Measurements from ENCODE around the gene AGXT2.

AGXT2 gene, protein sequence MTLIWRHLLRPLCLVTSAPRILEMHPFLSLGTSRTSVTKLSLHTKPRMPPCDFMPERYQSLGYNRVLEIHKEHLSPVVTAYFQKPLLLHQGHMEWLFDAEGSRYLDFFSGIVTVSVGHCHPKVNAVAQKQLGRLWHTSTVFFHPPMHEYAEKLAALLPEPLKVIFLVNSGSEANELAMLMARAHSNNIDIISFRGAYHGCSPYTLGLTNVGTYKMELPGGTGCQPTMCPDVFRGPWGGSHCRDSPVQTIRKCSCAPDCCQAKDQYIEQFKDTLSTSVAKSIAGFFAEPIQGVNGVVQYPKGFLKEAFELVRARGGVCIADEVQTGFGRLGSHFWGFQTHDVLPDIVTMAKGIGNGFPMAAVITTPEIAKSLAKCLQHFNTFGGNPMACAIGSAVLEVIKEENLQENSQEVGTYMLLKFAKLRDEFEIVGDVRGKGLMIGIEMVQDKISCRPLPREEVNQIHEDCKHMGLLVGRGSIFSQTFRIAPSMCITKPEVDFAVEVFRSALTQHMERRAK

GRCh38 chr5:35047785-35048404 is at the start of gene AGXT2:
Gene AGXT2 (minus strand): TSS chr5:35047949. CDS start chr5:35047892, 57 bp downstream.
- no peak for DNase-seq

- DNase-seq, result no peak
Observed at GRCh38 chr5:35096932-35097331, 49.2 kb upstream of the AGXT2 start.

DNA sequence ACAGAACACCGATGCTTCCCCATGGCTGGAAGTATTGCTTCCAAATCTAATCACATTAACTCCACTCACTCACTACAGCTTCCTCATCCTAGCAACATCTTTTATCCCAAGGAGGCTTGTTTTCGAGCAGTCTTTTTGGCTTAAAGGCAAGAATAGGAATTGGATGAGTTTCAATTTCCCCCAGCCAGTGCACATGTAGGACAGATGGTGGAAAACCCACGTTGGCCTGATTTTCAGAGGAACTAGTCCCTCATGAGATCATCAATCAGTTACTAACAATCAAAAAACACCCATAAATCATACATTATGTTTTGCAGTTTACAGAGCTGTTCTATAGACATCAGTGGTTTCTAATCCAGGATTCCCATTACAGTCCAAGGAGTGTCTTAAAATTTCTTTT is 48.5 kb upstream of the AGXT2 start:
- DNase-seq, result no peak

GRCh38 chr5:35095366-35095765 is 47.6 kb upstream of the AGXT2 start:
- DNase-seq, result no peak

DNA sequence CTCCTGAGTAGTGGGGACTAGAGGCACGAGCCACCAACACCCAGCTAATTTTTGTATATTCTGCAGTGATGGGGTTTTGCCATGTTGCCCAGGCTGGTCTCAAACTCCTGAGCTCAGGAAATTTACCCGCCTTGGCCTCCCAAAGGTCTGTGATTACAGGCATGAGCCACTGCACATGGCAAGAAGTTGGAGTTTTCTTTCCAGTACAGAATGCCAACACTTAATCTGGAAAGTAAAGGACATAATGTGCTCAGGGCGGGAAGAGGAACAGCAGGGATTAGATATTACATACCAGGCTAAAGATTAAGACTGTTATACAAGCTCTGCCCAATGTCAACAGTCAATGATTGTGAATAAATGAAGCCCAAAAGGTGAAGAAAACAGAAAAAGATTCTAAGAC is 47.2 kb upstream of the AGXT2 start:
- DNase-seq, result no peak

DNA sequence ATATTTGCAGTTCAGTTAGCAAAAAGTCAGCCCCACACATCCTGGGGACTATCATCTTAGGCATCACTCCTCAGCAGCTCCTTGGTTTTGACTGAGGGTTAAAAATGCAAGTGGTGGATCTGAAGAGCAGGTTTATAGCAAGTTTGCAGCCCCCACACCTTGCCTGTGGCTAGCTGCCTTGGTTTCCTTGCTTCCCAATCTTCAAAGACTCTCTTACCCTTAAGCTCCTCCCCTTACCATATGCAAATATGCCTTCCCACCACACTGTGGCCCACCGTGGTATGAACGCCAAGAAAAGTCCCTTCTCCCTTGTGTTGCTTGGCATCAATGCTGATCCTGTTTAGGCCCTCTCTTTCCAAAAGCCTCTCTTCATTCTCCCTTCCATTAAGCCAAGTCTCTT is 45.0 kb upstream of the AGXT2 start:
- no peak for DNase-seq

- DNase-seq, result no peak
Observed at GRCh38 chr5:35091704-35092103, 44.0 kb upstream of the AGXT2 start.

GRCh38 chr5:35089334-35090314 is 41.9 kb upstream of the AGXT2 start:
- DNase-seq, result peak; percentile 17

- DNase-seq, result no peak
Observed at GRCh38 chr5:35087991-35088390, 40.2 kb upstream of the AGXT2 start.

DNA sequence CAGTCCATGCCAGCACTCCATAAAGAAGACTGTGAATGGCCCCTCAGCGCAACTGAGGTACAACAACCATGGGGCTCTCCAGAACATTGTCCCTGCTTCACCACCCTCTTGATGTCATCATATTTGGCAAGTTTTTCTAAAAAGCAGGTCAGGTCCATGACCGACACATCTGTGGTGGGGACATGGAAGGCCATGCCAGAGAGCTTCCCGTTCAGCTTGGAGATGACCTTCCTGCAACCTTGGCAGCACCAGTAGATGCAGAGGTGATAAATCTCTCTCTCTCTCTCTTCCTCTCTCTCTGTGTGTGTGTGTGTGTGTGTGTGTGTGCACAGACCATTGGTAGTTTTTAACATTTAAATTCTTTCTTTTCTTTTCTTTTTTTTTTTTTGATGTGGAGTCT is 35.4 kb upstream of the AGXT2 start:
- DNase-seq, result no peak

GRCh38 chr5:35082530-35082929 is 34.8 kb upstream of the AGXT2 start:
- no peak for DNase-seq

DNA sequence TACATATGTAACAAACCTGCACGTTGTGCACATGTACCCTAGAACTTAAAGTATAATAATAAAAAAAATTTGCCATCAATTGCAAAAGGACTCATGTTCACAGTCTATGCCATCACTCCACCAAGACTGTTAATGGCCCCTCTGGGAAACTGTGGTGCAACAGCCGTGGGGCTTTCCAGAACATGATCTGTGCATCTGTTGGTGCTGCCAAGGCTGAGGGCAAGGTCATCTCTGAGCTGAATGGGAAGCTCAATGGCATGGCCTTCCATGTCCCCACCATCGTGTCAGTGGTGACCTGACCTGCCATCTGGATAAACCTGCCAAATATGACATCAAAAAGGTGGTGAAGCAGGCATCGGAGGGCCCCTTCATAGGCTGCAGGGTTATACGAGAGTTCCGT is 33.4 kb upstream of the AGXT2 start:
- no peak for DNase-seq

DNA sequence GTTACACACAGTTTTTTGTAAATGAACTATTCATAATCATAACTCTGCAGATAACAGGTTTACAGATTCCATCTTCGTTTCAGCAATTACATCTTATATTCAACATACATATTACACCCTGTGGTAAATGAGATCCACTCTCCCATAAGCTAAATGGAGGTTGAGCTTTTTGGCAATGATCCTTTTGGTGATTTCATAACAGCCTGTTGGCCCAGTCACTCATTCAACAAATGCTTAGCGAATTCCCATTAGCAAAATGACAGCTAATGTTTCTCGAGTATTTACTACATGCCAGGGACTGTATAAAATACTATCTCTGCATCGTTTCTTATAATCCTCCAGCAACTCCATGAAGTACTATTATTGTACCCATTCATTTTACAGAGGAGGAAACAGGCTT is 25.4 kb upstream of the AGXT2 start:
- DNase-seq, result no peak

- no peak for DNase-seq
Observed at GRCh38 chr5:35069188-35069587, 21.4 kb upstream of the AGXT2 start.

DNA sequence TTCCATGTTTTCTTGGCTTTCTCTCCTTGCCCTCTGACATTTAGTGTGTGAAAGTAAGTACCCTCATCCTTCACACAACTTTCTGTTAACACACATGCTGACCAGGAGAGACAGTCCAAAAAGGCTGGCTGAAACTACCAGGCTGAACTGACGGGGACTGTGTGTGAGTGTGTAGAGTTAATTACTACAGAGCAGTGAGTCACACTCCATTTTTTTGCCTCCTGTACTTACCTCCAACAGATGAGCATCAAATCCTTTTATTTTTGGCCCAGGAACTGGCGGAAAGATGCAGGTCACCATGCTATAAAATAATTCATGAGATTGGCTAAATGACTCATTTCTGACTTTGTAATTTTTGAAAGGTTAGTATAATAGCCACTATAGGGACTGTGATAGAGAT is 20.2 kb upstream of the AGXT2 start:
- no peak for DNase-seq

DNA sequence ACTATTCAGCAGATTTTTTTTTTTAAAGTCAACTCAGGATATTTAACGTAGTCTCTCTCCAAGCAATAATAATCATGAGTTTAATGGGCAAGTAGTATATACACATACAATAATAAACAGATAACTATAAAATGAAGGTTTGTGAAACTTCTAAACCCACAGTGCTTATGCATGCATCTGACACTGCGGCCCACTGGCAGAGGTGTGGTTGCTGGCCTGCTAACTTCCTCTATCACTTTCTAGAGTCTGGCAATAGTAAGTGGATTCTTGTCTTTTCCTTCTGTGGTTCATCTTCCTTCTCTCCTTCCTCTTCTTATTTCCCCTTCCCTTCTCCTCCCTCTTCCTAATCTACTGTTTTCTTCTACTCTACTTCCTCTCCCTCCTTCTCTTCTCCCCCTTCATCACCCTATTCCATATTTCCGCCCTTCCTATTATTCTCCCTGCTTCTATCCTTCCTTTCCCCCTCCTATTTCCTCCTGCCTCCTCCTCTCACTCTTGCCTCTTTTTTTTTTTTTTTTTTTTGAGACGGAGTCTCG is 18.6 kb upstream of the AGXT2 start:
- no peak for DNase-seq

GRCh38 chr5:35063414-35063813 is 15.7 kb upstream of the AGXT2 start:
- no peak for DNase-seq

- DNase-seq, result no peak
Observed at GRCh38 chr5:35061211-35061770, 13.5 kb upstream of the AGXT2 start.

GRCh38 chr5:35060236-35060635 is 12.5 kb upstream of the AGXT2 start:
- no peak for DNase-seq

DNA sequence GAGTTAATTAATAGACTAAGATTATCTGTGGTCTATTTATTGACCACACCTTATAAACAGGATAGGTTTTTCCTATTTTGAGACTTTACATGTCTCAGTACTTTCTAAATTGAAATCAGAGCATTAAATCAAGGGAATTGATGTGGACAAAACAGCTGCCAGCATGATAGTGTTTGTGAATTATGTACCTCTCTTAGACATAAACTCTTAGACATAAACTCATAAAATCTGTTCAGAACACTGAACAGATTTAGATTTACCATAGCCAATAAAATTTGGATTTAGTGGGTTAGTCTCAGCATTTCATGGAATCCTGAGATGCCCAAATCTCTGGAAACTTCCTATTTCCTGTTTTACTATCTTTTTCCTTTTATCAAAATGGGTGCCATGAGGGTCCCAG is 11.5 kb upstream of the AGXT2 start:
- DNase-seq, result no peak

DNA sequence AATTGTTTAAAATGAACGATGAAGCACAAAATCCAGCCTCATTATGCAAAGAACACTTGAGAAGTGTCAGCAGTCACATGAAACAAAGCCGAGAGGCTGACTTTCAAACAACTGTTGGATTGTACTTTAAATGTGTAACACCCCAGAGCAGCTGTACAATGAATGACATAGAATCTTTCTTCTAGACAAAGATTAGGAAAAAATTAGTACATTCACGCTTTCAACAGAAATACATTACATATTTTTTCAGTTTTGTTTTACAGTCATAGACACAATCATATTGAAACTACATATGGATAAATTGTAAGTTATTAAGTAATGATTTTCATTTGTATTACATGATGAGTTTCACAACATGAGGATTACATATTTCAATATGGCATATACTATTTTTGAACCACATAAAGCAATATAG is 10.6 kb upstream of the AGXT2 start:
- DNase-seq, result no peak

- DNase-seq, result no peak
Observed at GRCh38 chr5:35056686-35057085, 8.9 kb upstream of the AGXT2 start.

DNA sequence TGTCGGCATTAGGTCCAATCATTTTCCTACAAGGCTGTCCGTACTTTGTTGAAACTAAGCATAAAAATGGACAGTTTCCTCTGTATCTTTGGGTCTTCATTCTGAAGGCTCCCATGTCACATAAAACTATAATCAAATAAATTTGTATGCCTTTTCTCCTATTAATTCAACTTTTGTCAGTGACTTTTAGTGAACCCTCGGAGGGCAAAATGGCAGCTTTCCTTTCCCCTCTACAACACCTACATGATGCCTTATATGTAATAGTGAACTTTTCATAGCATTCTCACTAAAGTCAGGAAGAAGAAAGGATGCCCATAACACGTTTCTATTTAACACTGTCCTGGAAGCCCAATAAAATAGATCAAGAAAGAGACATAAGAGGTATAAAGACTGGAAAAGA is 5.1 kb upstream of the AGXT2 start:
- no peak for DNase-seq

Measured in NCI-H1092 (cell line).